Glutamatergic neuron (in vitro differentiated cells): ENCODE results near the gene SHD. TPM values are rescaled to one million over a fixed set of nuclear protein-coding genes. Genes with fewer than 3 reads are reported as not detected.
A peak's percentile ranks its signal among the peaks of the same experiment; 100 is the strongest.

Source experiments
- DNase-seq: peaks from one replicate; pipeline ENCODE4 v3.0.0; 2022
- H3K27ac Mint-ChIP-seq: one replicate; pipeline ENCODE4 v1.8.0; 2020; ENCODE audit warnings: mild to moderate bottlenecking, mixed read lengths, inconsistent platforms; ENCODE audit not compliant: unreplicated experiment
- H3K27me3 Mint-ChIP-seq: one replicate; pipeline ENCODE4 v1.8.0; 2020; ENCODE audit warnings: mild to moderate bottlenecking, moderate library complexity, mixed read lengths, inconsistent platforms; ENCODE audit not compliant: unreplicated experiment
- H3K36me3 Mint-ChIP-seq: one replicate; pipeline ENCODE4 v1.8.0; 2020; ENCODE audit warnings: mild to moderate bottlenecking, mixed read lengths, inconsistent platforms; ENCODE audit not compliant: unreplicated experiment
- H3K4me1 Mint-ChIP-seq: one replicate; pipeline ENCODE4 v1.8.0; 2020; ENCODE audit warnings: mild to moderate bottlenecking, low read depth, mixed read lengths, inconsistent platforms; ENCODE audit not compliant: unreplicated experiment
- H3K4me3 Mint-ChIP-seq: one replicate; pipeline ENCODE4 v1.8.0; 2020; ENCODE audit warnings: mild to moderate bottlenecking, mixed read lengths, inconsistent platforms; ENCODE audit not compliant: unreplicated experiment
- H3K9me3 Mint-ChIP-seq: one replicate; pipeline ENCODE4 v1.8.0; 2020; ENCODE audit warnings: mild to moderate bottlenecking, moderate library complexity, mixed read lengths, inconsistent platforms; ENCODE audit not compliant: unreplicated experiment
- CTCF ChIP-seq: fragments of 200-600 bp; sonication (generic); IDR thresholded peaks from one replicate; pipeline ENCODE4 v1.5.0; 2021; ENCODE audit not compliant: partially characterized antibody, unreplicated experiment
- total RNA-seq: library from RNA; stranded (reverse); fragmentation: NEBNext Ultra II Directional; extraction: Animal tissue kit (Norgen Biotek cat#: 25700); gene quantifications from one replicate; pipeline ENCODE4 v1.2.1, GENCODE V29; 2021; ENCODE audit not compliant: unreplicated experiment

Gene SHD
- total RNA-seq, 1 donor from 2014 or later = 254 TPM

DNA sequence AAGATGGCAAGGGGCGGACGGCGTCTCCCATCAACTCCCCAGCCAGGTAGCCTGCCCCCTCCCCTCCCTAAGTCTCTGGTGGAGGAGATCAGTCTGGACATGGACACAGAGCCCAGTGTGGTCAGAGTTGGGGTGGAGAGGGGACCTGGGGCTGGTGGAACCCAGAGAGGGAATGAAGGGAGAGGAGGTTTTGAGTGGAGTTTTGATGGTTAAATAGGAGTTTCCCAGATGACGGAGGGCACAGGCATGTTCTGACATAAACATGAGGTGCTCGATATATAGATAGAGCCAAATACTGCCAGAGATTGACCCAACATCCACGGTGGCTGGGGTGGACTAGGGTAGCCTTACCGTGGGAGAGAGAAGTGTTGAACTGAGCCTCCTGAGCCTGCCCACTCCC, 39.4 kb downstream of the SHD start:
- H3K4me1 Mint-ChIP-seq = no peaks in the 10 kb centered on the region
- no peak overlapping the region for H3K27ac Mint-ChIP-seq
- peaks cover 27% of the 10 kb centered on the region for H3K36me3 Mint-ChIP-seq
- TF ChIP-seq CTCF = no peak
- H3K9me3 Mint-ChIP-seq = peaks cover 14% of the 10 kb centered on the region
- H3K4me3 Mint-ChIP-seq = no peak overlapping the region
- peaks cover 4% of the 10 kb centered on the region for H3K27me3 Mint-ChIP-seq
- DNase-seq = no peak

DNA sequence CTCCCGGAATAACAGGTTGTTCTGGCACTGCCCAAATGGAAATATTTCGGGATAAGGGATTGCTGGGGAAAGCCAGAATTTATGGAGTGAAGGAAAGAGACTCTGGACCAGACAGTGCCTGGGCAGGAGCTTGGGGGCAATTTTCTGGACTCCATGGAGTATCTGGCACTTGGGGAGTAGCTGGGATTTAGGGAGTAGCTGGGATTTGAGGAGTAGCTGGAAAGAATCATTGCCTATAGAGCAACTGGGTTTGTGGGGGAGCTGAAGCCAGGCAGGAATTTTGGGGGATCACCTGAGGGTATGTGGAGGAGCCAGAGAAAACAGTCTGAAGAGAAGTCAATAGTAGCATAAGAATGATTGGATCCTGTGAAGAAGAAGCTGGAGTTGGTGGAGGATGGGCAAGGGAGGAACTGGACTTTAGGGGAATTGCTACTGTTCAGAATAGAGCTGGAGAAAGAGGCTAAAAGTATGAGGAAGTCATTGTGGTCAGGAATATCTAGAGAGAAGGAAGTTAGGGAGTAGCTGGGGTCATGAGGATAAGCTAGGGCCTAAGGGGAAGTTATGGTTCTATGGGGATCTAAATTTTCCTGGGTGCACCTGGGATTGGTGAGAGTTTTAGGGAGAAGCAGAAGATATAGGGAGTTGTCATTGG, 40.1 kb downstream of the SHD start:
- no peak overlapping the region for H3K27ac Mint-ChIP-seq
- peaks cover 4% of the 10 kb centered on the region for H3K27me3 Mint-ChIP-seq
- DNase-seq = no peak
- peaks cover 27% of the 10 kb centered on the region for H3K36me3 Mint-ChIP-seq
- H3K9me3 Mint-ChIP-seq = peaks cover 14% of the 10 kb centered on the region
- no peak for TF ChIP-seq CTCF
- peak overlapping the region; percentile 4 for H3K4me3 Mint-ChIP-seq
- H3K4me1 Mint-ChIP-seq = no peaks in the 10 kb centered on the region

- Mint-ChIP-seq H3K27ac (no peak overlapping the region), H3K4me1 (no peaks in the 10 kb centered on the region), H3K36me3 (peaks cover 27% of the 10 kb centered on the region), H3K9me3 (peaks cover 15% of the 10 kb centered on the region), H3K27me3 (peaks cover 5% of the 10 kb centered on the region), H3K4me3 (no peak overlapping the region)
- DNase-seq = no peak
- TF ChIP-seq CTCF = no peak
Measured at GRCh38 chr19:4320419-4320818, 41.4 kb downstream of the SHD start.

GRCh38 chr19:4322942-4323665, 44.0 kb downstream of the SHD start:
- peaks cover 24% of the 10 kb centered on the region for H3K36me3 Mint-ChIP-seq
- H3K27me3 Mint-ChIP-seq = peaks cover 21% of the 10 kb centered on the region
- peaks cover 20% of the 10 kb centered on the region for H3K9me3 Mint-ChIP-seq
- DNase-seq = no peak
- peaks cover 3% of the 10 kb centered on the region for H3K4me1 Mint-ChIP-seq
- no peak for TF ChIP-seq CTCF
- no peak overlapping the region for H3K4me3 Mint-ChIP-seq
- no peak overlapping the region for H3K27ac Mint-ChIP-seq

DNA sequence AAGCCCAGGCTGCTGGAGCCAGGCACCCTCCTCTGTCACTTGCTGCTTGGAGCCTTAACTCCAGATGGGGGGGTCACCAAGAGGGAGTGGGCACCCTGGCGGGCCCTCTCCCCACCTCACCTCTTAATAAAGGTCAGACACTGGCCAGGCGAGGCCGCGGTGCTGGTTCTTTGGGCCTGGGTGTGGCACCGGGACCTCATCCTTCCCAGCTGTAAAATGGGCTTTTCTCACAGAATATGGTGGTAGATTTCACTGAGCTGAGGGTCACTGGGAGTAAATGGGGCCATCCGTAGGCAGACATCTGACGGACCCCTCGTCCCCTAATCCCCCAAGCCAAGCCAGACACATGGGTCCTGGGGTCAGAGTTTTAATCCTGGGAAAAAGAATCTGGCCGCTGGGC, 44.6 kb downstream of the SHD start:
- Mint-ChIP-seq H3K4me3 (no peak overlapping the region), H3K36me3 (peaks cover 18% of the 10 kb centered on the region), H3K27me3 (peaks cover 21% of the 10 kb centered on the region), H3K4me1 (peaks cover 3% of the 10 kb centered on the region), H3K27ac (no peak overlapping the region), H3K9me3 (peaks cover 20% of the 10 kb centered on the region)
- TF ChIP-seq CTCF = no peak
- DNase-seq = no peak
